Pancreas (tissue), 10 donors: Measurements from ENCODE around the gene ITPKB. TPM values are rescaled to one million over a fixed set of nuclear protein-coding genes. Genes with fewer than 3 reads are reported as not detected.
"Not testable (repeated sequence)": the region's sequence is repeated elsewhere in the genome, so short reads cannot be mapped to it uniquely, and the experiment has no call there.

Source experiments
- ATAC-seq, 4 donors: fragments of 200-7000 bp; cut with Tn5 transposase; one replicate each; pipeline versions ENCODE4 v1.8.0 to v1.9.1; 2020; ENCODE audit warnings: mild to moderate bottlenecking in 4 of 4, moderate library complexity in 4 of 4
- DNase-seq, 6 donors: peaks; one replicate each; pipeline ENCODE4 v3.0.0-alpha.2; 2020
- FAIRE-seq: peaks from 2 replicates; lab custom pipeline; 2012; peaks lifted over from hg19 to GRCh38; lab: Jason Lieb, UNC
- H3K27ac ChIP-seq, 4 donors: fragments of 200-600 bp; sonication (generic); 1 replicate in 3 of 4; 2 replicates in 1 of 4; pipeline versions ENCODE4 v1.5.0 to v1.8.0; 2020
- H3K27me3 ChIP-seq, 4 donors: fragments of 200-600 bp; one replicate each; pipeline ENCODE4 v1.8.0; 2021
- H3K36me3 ChIP-seq, 3 donors: fragments of 200-600 bp; sonication (generic) in 1 of 3; one replicate each; pipeline versions ENCODE4 v1.5.0 to v1.8.0; 2020 to 2021
- H3K4me1 ChIP-seq, 3 donors: fragments of 200-600 bp; one replicate each; pipeline ENCODE4 v1.8.0; 2021
- H3K4me3 ChIP-seq, 4 donors: fragments of 200-600 bp; sonication (generic) in 2 of 4; one replicate each; pipeline versions ENCODE4 v1.5.0 to v1.8.0; 2020 to 2021
- H3K9me3 ChIP-seq, 4 donors: fragments of 200-600 bp; one replicate each; pipeline ENCODE4 v1.8.0; 2021
- WGBS, 2 donors: extraction: QIAGEN DNeasy Blood & Tissue Kit; methylation state at CpG; one replicate each; pipeline ENCODE4 v1.1.7; 2013; 5-methylcytosine and 5-hydroxymethylcytosine counted together
- intact Hi-C, 3 donors: fragments of 100-400 bp; cut with DNase I; formaldehyde crosslinking; loops; one replicate each; pipeline versions ENCODE4 v1.11.1 to v1.14.2; 2022
- polyA plus RNA-seq, 2 donors: library from polyadenylated mRNA; stranded (reverse); fragments of 200-250 nt; gene quantifications; one replicate each; pipeline ENCODE4 v1.2.3, GENCODE V29; 2013
- total RNA-seq, 6 donors: library from RNA; stranded (reverse); fragmentation: NEBNext Ultra II Directional in 4 of 6; extraction: Animal tissue kit (Norgen Biotek cat#: 25700) in 4 of 6; gene quantifications; one replicate each; pipeline versions ENCODE4 v1.2.1 to v1.2.4, GENCODE V29; 2021 to 2023
- TF ChIP-seq, protein P1 (sequence below), 4 donors: fragments of 200-600 bp; sonication (generic) in 3 of 4; IDR thresholded peaks; one replicate each; pipeline versions ENCODE4 v1.5.0 to v1.8.0; 2021; ENCODE audit warnings: antibody characterized with exemption in 4 of 4
- donor health status: healthy with polysubstance abuse.
- donor health status: DM: no; HTN: no; CAD: no; lungs with moderate emphysema.
- donor health status: DM: no; HTN: no; CAD: no.
- donor health status: control.
- donor health status: control.
- donor health status: Bipolar disorder and iron deficiency.
- donor health status: DM: yes; HTN: yes; CAD: no.
- donor health status: DM: no; HTN: no; CAD: no.
- donor health status: DM: no; HTN: no; CAD: no.
- donor health status: DM: yes; HTN: yes; CAD: no.

ITPKB gene
- total and polyA plus RNA-seq, 8 donors = 3.8 to 13.9 (median 5.5) TPM

DNA sequence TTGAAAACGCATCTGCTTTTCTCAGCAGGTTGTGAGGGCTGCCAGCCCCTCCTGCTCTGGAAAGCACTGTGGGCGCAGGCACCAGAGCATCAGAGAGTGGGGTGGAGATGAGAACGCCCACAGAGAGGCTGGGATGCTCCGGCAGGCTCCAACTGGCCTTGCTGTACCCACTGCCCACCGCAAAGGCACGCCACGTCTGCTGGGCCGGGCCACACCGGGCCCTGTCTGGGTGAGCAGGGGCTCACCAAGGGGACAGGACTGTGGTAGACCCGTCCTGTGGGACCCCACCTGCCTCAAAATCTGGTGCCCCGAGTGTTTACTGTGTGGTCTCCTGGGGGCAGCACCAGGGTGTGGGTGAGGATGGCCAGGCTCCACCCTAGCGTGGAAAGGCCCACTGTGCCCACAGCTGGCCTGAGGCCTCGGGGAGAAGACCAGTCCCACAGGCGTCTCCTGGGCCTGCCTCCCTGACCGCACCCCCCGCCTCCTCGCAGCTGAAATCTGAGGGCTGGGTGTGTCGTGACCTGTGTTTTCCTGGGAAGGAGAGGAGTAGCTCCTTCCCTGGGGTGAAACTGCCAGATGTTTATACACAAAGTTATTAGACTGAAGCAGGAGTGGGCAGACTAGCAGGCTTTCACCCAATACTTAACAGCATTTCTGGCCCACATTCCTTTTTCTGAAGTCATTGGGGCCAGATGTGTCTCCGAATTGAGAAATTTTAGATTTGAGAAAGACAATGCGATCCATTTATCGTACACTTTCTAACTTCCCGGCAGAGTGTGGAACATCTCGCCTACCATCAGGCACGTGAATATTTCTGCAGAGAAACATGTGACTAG lies 136.7 kb downstream of the ITPKB start:
- Histone ChIP-seq H3K9me3 (no peaks in the 10 kb centered on the region), H3K27me3 (no peaks in the 10 kb centered on the region), H3K36me3 (no peaks in the 10 kb centered on the region), H3K4me3 (no peak overlapping the region), H3K4me1 (no peaks in the 10 kb centered on the region), H3K27ac (no peak overlapping the region)
- DNase-seq (no peak), FAIRE-seq (no peak), ATAC-seq (peak in 3 of 4 donors; percentile 35 to 40 (median 37))
- intact Hi-C loops = loop anchor here in 1 of 3 donors (10.0 kb wide), 1 partner anchor 178 kb away; no protein-coding TSS in a partner anchor
- WGBS, 2 donors = 85 to 88% methylated on average over 24 of the region's 24 CpGs
- TF ChIP-seq, protein P1, sequence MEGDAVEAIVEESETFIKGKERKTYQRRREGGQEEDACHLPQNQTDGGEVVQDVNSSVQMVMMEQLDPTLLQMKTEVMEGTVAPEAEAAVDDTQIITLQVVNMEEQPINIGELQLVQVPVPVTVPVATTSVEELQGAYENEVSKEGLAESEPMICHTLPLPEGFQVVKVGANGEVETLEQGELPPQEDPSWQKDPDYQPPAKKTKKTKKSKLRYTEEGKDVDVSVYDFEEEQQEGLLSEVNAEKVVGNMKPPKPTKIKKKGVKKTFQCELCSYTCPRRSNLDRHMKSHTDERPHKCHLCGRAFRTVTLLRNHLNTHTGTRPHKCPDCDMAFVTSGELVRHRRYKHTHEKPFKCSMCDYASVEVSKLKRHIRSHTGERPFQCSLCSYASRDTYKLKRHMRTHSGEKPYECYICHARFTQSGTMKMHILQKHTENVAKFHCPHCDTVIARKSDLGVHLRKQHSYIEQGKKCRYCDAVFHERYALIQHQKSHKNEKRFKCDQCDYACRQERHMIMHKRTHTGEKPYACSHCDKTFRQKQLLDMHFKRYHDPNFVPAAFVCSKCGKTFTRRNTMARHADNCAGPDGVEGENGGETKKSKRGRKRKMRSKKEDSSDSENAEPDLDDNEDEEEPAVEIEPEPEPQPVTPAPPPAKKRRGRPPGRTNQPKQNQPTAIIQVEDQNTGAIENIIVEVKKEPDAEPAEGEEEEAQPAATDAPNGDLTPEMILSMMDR (IDR thresholded peaks at IDR 0.05) = no peak

DNA sequence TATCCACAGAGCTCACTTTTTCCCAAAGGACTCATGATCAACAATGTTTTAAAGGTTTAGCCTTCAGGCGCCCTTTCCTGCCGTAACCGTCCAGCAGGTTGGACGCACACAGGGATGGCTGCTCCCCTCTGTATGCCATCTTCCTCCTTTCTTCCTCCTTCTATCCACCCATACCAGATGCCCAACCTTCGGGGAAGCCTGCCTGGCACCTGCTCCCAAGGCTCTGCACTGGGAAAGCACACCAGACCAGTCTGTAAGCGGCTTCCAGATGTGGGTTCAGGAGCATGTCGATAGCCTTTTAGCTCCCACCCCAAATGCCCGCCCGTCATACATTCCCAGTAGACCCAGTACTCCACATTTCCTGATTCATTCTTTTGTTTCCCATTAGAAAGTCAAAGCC lies 137.6 kb downstream of the ITPKB start:
- 95 to 97% methylated on average over 9 of the region's 9 CpGs for WGBS, 2 donors
- H3K27me3 ChIP-seq = no peaks in the 10 kb centered on the region
- H3K36me3 ChIP-seq = no peaks in the 10 kb centered on the region
- H3K9me3 ChIP-seq = no peaks in the 10 kb centered on the region
- ATAC-seq (no peak), FAIRE-seq (no peak), DNase-seq (no peak)
- TF ChIP-seq, protein P1 (IDR thresholded peaks at IDR 0.05) = no peak
- H3K27ac ChIP-seq = no peak overlapping the region
- H3K4me3 ChIP-seq = no peak overlapping the region
- H3K4me1 ChIP-seq = no peaks in the 10 kb centered on the region
- intact Hi-C loops = loop anchor here in 1 of 3 donors (10.0 kb wide), 1 partner anchor 177 kb away; no protein-coding TSS in a partner anchor

DNA sequence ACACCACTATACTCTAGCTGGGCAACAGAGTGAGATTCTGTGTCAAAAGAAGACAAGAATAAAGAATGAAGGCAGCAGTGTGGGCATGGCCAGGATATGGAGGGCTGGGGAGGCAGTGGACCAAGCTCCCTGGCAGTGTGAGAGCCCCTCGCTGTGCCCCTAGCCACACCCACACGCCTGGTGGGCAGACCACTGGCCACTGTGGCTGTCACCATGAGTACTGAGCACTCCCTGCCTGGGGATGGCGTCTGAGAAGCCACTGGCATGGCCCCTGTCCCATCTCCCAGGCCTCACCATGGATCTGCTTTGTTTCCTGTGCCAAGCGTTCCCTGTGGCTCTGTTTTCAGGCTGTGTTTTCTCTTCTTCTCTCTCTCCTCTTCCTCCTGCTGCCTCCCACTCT lies 138.8 kb downstream of the ITPKB start:
- no peak for DNase-seq
- no peak for ATAC-seq
- intact Hi-C loops = loop anchor here in 1 of 3 donors (10.0 kb wide), 1 partner anchor 175 kb away; no protein-coding TSS in a partner anchor
- no peak for FAIRE-seq
- WGBS, 2 donors = 87 to 88% methylated on average over 4 of the region's 4 CpGs
- Histone ChIP-seq H3K4me3 (no peak overlapping the region), H3K27me3 (no peaks in the 10 kb centered on the region), H3K36me3 (no peaks in the 10 kb centered on the region), H3K4me1 (no peaks in the 10 kb centered on the region), H3K9me3 (no peaks in the 10 kb centered on the region), H3K27ac (no peak overlapping the region)
- TF ChIP-seq, protein P1 (IDR thresholded peaks at IDR 0.05) = no peak

DNA sequence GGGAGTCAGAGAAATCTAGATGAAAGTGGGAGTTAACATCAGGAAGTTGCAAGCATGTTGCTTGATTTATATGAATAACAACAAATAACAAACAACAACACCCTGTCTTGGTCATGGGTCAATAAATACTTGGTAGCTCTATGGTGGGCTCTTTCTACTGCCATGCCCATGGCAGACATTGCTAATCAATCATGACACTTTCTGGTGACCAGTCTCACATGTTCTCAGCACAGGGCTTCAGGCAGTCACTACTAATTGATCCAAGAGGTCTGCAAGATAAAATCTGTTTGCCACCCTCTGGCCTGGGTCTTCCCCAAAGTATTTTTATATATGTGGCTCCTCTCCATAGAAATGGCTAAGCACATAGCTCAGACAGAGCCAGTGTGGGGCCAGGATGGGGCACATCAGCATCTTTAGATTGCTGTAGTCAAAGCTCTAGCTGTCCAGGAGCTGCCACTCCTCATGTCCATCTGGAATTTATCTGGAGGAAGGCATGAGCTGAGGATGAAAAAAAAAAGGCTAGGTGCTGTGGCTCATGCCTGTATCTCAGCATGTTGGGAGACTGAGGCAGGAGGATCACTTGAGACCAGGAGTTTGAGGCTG lies 139.3 kb downstream of the ITPKB start:
- Histone ChIP-seq H3K9me3 (no peaks in the 10 kb centered on the region), H3K27ac (no peak overlapping the region), H3K27me3 (no peaks in the 10 kb centered on the region), H3K36me3 (no peaks in the 10 kb centered on the region), H3K4me3 (no peak overlapping the region), H3K4me1 (no peaks in the 10 kb centered on the region)
- FAIRE-seq (no peak), DNase-seq (no peak), ATAC-seq (no peak)
- TF ChIP-seq, protein P1 (IDR thresholded peaks at IDR 0.05) = no peak
- intact Hi-C loops = loop anchor here in 1 of 3 donors (10.0 kb wide), 1 partner anchor 175 kb away; no protein-coding TSS in a partner anchor

DNA sequence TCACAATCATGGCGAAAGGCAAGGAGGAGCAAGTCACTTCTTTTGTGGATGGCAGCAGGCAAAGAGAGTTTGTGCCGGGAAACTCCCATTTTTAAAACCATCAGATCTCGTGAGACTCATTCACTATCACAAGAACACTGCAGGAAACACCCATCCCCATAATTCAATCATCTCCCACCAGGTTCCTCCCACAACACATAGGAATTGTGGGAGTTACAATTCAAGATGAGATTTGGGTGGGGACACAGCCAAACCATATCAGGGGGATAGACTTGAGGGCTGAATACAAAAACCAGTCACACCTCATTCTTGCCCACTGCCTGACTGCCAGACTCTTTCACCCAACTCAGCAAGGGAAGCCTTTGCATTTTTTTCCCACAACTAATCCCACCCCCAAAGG lies 140.1 kb downstream of the ITPKB start:
- DNase-seq, H3K36me3 ChIP-seq, ATAC-seq, H3K4me3 ChIP-seq, H3K9me3 ChIP-seq, H3K4me1 ChIP-seq, H3K27me3 ChIP-seq, FAIRE-seq, intact Hi-C loops, H3K27ac ChIP-seq: not testable (repeated sequence)
- WGBS, 2 donors = 87 to 93% methylated on average over 3 of the region's 3 CpGs
